Activated naive CD4-positive, alpha-beta T cell treated with anti-CD3 and anti-CD28 coated beads for 36 hours (primary cell): ENCODE measurements around the gene IPO4. TPM values are rescaled to one million over a fixed set of nuclear protein-coding genes. Genes with fewer than 3 reads are reported as not detected.
"Not testable (repeated sequence)": the region's sequence is repeated elsewhere in the genome, so short reads cannot be mapped to it uniquely, and the experiment has no call there.

Experiments
- CTCF ChIA-PET: fragments of 350-600 bp; sonication (Branson Sonifier 250); formaldehyde crosslinking; loops from one replicate; lab custom pipeline; 2021; ENCODE audit warnings: antibody characterized with exemption; lab: Charles Lee
- DNase-seq: peaks from one replicate; pipeline ENCODE4 v3.0.0-alpha.2; 2020
- H3K27ac Mint-ChIP-seq: one replicate; pipeline ENCODE4 v1.8.0; 2021; ENCODE audit warnings: mild to moderate bottlenecking, mixed read lengths
- H3K27me3 Mint-ChIP-seq: one replicate; pipeline ENCODE4 v1.8.0; 2021; ENCODE audit warnings: low read depth, mixed read lengths
- H3K36me3 Mint-ChIP-seq: one replicate; pipeline ENCODE4 v1.8.0; 2021; ENCODE audit warnings: low read depth, mixed read lengths
- H3K4me1 Mint-ChIP-seq: one replicate; pipeline ENCODE4 v1.8.0; 2021; ENCODE audit warnings: low read depth, mixed read lengths
- H3K4me3 Mint-ChIP-seq: one replicate; pipeline ENCODE4 v1.8.0; 2021; ENCODE audit warnings: mild to moderate bottlenecking, moderate library complexity, mixed read lengths
- H3K9me3 Mint-ChIP-seq: one replicate; pipeline ENCODE4 v1.8.0; 2021; ENCODE audit warnings: mixed read lengths
- intact Hi-C: fragments of 100-400 bp; cut with micrococcal nuclease; formaldehyde crosslinking; loops from one replicate; pipeline ENCODE4 v1.15.1; 2023
- total RNA-seq, 2 experiments: library from RNA; stranded (reverse); gene quantifications; one replicate each; pipeline ENCODE4 v1.2.3, GENCODE V29; 2021

IPO4 gene
- total RNA-seq, 2 experiments from 2014 or later = 64.2 to 74.5 TPM

DNA sequence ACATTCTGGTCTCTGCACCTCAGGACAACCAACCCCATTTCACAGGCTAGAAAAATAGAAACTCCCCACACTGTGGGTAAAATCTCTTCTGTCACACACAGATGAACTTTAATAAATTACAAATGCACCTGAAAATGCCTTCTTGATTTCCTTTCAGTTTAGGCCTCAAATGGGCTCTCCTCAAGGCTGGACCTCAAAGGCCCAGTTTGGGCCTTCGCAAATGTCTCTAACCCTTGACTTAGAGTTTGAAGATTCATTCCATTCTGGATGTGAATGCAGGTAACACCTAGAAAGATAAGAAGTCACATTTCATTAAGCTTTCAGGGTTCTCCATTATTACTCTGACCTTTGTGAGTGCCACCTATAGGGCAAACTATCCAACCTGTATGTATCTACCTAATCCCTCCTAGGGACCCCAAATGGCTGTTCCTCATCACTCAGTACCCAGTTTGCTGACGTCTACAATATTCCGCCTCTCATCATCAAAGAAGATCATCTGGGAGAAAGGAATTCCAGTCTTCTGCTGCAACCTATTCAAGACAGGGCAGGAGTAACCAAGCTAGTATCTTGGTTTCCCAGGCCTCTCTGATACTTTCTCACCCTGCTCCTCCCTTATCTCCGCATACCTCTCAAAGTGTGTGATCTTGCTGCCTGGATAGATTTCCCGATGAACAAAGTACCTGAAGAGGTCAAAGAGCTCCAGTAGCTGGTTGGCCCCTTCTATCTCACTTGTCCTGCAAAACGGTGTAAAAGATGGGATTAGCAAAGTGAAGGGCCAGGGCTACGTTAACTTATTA is 25.4 kb upstream of the IPO4 start:
- Mint-ChIP-seq H3K36me3 (peaks cover 27% of the 10 kb centered on the region), H3K9me3 (no peaks in the 10 kb centered on the region), H3K4me3 (peak overlapping the region; percentile 92), H3K27me3 (no peaks in the 10 kb centered on the region), H3K27ac (peak overlapping the region; percentile 96), H3K4me1 (peaks cover 51% of the 10 kb centered on the region)
- CTCF ChIA-PET = interaction anchor here (0.6 to 6.8 kb wide), 12 partner anchors 10 to 570 kb away, joined by 3 to 64 read pairs (median 5); partner anchors contain the start of genes CIDEB, IRF9, LTB4R2 and TINF2
- intact Hi-C loops = loop anchor here (1.0 to 10.0 kb wide), 13 partner anchors 18 to 461 kb away; partner anchors contain the start of genes DCAF11, DHRS1, EMC9 and GMPR2
- DNase-seq = no peak

DNA sequence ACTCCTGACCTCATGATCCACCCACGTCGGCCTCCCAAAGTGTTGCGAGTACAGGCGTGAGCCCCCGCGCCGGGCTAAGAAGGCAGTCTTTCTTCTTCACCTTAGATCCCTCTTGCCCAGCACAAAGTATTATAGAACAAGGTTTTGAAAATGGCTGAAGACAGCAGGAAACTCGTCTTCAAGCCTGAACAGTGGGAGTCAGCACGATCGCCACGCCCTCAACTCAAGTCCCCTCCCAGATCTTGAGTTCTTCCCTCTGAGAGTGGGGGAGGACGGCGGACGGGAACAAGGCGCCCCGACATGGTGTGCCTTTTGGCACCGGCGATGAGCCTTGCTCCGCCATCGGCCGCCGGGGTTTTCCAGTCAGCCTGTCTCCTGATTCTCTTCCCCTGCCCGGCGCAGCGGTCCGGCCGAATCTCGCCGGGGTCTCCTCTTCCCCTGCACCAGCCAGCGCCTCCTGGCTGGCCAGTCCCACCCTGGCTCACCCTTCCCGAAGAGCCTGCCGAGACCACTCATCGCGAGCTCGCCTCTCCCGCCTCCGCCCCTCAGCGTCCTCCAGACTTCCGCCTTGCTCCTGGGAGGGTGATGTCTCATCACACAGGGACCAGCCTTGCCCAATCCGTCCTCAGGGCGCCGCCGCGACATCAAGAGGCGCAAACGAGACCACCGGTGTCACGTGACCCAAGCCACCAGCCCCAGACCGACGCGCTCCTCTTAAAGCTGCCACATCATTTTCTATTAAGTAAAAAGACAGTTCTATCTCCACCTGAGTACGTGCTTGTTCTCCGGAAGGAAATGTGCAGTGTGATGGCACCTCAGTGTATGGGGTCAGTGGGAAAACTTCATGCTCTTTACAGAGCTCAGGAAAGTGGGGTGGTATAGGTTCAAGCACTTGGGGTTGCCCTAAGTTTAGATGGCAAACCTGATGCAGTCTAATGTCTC is 24.6 kb upstream of the IPO4 start, which contains the start of gene CHMP4A:
Gene CHMP4A (minus strand): TSS at position 565 of the 942 bp plus-strand sequence. CDS start 49 bp downstream, at position 516.
- Mint-ChIP-seq H3K36me3 (peaks cover 28% of the 10 kb centered on the region), H3K9me3 (no peaks in the 10 kb centered on the region), H3K4me3 (peak within 1 kb of the TSS; percentile 92), H3K27ac (peak within 1 kb of the TSS; percentile 96), H3K4me1 (peaks cover 51% of the 10 kb centered on the region), H3K27me3 (no peaks in the 10 kb centered on the region)
- CTCF ChIA-PET = interaction anchor here (0.6 to 6.8 kb wide), 11 partner anchors 18 to 218 kb away, joined by 3 to 64 read pairs (median 6); partner anchors contain the start of genes CIDEB, IRF9, LTB4R2 and TINF2
- intact Hi-C loops = loop anchor here (1.0 to 10.0 kb wide), 13 partner anchors 18 to 462 kb away; partner anchors contain the start of genes DCAF11, DHRS1, EMC9 and GMPR2
- peak; percentile 98 for DNase-seq

DNA sequence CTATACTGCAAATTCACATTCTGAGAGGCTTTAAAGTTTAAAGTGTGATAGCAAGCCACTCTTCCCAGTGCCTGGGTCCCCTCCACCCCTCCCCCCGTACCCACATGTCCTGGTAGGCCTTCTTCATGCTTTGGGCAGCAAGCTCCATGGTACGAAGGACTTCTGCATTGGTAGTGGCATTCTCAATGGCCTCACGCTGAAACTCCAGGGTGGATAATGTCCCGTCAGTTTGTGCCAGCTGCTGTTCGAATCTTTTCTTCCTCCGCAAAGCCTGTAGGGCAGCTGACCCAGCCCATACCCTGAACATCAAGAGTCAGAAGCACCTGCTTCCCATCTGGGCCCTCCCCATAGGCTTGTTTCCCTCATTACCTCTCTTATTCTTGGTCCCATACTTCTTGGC is 22.7 kb upstream of the IPO4 start:
- Mint-ChIP-seq H3K36me3 (peaks cover 45% of the 10 kb centered on the region), H3K27me3 (no peaks in the 10 kb centered on the region), H3K27ac (peak overlapping the region; percentile 96), H3K4me1 (peaks cover 60% of the 10 kb centered on the region), H3K4me3 (no peak overlapping the region), H3K9me3 (no peaks in the 10 kb centered on the region)
- CTCF ChIA-PET = interaction anchor here (0.7 to 6.8 kb wide), 3 partner anchors 35 to 96 kb away, joined by 3 to 64 read pairs (median 5); partner anchors contain the start of gene CIDEB
- DNase-seq = no peak
- intact Hi-C loops = loop anchor here (10.0 kb wide), 1 partner anchor 463 kb away; no protein-coding TSS in a partner anchor

DNA sequence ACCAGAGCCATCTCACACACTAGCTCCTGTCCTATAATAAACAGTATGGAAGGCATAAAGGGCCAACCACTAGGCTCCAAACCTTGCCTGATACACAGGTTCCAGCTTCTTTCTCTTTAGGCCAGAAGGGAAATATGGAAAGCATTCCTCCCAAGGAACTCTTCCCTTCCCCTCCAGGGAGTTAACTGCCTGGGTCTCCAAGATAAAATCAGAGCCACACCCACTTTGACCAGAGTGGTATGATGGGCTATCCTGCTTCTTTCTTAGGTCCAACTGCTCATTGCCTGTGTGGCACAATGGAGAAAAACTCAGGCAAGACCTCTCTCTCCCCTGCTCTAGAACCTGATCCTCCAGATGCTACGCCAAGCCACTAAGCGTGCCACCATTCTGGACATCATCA is 19.0 kb upstream of the IPO4 start:
- Mint-ChIP-seq H3K4me3 (no peak overlapping the region), H3K36me3 (peaks cover 58% of the 10 kb centered on the region), H3K27me3 (no peaks in the 10 kb centered on the region), H3K27ac (no peak overlapping the region), H3K4me1 (peaks cover 31% of the 10 kb centered on the region), H3K9me3 (peaks cover 5% of the 10 kb centered on the region)
- intact Hi-C loops = no loop called here
- CTCF ChIA-PET = interaction anchor here (1.2 to 2.1 kb wide), 2 partner anchors 8 to 224 kb away, joined by 4 to 5 read pairs; partner anchors contain the start of gene MDP1
- DNase-seq = no peak

- peak overlapping the region; percentile 13 for H3K27ac Mint-ChIP-seq
- intact Hi-C loops = no loop called here
Measured at GRCh38 chr14:24207104-24207551, 18.5 kb upstream of the IPO4 start.

DNA sequence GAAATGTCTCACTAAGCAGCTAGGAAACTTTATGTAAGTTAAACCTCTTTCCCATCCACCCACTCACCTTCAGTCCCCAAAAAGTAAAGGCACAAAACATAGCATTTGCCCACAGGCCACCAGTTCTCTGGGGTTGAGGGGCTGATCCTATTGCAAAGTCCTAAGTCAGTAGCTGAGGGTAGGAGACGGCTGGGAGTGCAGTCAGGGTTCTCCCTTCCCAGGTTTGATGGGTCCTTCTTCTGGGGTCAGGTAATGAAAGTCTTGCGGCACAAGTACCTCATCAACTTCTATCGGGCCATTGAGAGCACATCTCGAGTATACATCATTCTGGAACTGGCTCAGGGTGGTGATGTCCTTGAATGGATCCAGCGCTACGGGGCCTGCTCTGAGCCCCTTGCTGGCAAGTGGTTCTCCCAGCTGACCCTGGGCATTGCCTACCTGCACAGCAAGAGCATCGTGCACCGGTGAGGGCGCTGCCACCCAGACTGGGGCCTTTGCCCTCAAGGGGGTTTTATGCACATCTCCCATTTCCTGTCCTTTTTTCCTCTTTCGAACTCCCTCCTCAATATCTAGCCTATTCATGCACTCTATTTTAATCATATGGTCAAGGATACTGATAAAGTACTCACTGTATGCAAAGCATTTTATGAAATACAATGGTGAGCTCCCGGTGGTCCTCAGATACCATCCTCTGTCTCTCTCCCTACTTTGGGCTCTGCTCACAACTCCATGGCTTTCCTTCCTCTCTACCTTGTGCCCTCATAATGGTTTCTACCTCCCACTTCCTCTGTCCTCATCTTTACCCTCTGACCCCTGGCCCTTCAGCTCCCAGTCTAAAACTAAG is 17.9 kb upstream of the IPO4 start:
- DNase-seq = no peak
- Mint-ChIP-seq H3K4me3 (no peak overlapping the region), H3K9me3 (peaks cover 7% of the 10 kb centered on the region), H3K4me1 (peaks cover 25% of the 10 kb centered on the region), H3K27me3 (no peaks in the 10 kb centered on the region), H3K36me3 (peaks cover 61% of the 10 kb centered on the region), H3K27ac (peak overlapping the region; percentile 13)
- CTCF ChIA-PET = interaction anchor here (0.7 to 2.1 kb wide), 4 partner anchors 9 to 225 kb away, joined by 3 to 5 read pairs (median 4); partner anchors contain the start of genes CIDEB and MDP1
- intact Hi-C loops = no loop called here

More at GRCh38 chr14:24207104-24207551, 18.5 kb upstream of the IPO4 start:
- CTCF ChIA-PET = interaction anchor here (1.2 to 2.1 kb wide), 2 partner anchors 9 to 225 kb away, joined by 4 to 5 read pairs; partner anchors contain the start of gene MDP1
- Mint-ChIP-seq H3K9me3 (peaks cover 7% of the 10 kb centered on the region), H3K36me3 (peaks cover 59% of the 10 kb centered on the region), H3K27me3 (no peaks in the 10 kb centered on the region), H3K4me3 (no peak overlapping the region), H3K4me1 (peaks cover 29% of the 10 kb centered on the region)
- DNase-seq = no peak

GRCh38 chr14:24204163-24205146 is 15.8 kb upstream of the IPO4 start:
- Mint-ChIP-seq H3K27ac (no peak overlapping the region), H3K36me3 (peaks cover 58% of the 10 kb centered on the region), H3K27me3 (no peaks in the 10 kb centered on the region), H3K9me3 (peaks cover 7% of the 10 kb centered on the region), H3K4me1 (peaks cover 21% of the 10 kb centered on the region), H3K4me3 (no peak overlapping the region)
- intact Hi-C loops = no loop called here
- CTCF ChIA-PET = no interaction called here
- DNase-seq = no peak

DNA sequence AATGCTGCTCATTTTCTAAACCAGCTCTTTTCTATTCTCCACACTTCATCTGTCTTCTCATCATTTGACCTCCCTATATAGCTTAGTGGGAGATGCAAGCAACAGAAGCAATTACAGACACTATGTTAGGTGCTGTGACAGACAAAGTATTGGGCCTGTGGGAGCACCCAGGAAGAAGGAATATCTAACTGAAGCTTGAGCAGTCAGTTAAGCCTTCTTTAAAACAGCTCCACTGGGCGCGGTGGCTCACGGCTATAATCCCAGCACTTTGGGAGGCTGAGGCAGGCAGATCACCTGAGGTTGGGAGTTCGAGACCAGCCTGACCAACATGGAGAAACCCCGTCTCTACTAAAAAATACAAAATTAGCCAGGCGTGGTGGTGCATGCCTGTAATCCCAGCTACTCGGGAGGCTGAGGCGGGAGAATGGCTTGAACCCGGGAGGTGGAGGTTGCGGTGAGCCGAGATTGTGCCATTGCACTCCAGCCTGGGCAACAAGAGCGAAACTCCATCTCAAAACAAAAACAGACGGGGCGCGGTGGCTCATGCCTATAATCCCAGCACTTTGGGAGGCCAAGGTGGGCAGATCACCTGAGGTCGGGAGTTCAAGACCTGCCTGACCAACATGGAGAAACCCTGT is 14.8 kb upstream of the IPO4 start:
- peaks cover 30% of the 10 kb centered on the region for H3K4me1 Mint-ChIP-seq
- intact Hi-C loops, H3K27ac Mint-ChIP-seq, H3K4me3 Mint-ChIP-seq, DNase-seq, H3K9me3 Mint-ChIP-seq, H3K27me3 Mint-ChIP-seq: not testable (repeated sequence)
- H3K36me3 Mint-ChIP-seq = peaks cover 66% of the 10 kb centered on the region
- CTCF ChIA-PET = interaction anchor here (0.7 kb wide), 1 partner anchor 39 kb away, joined by 3 read pairs; the partner anchor contains the start of gene TINF2

GRCh38 chr14:24202538-24202937 is 13.9 kb upstream of the IPO4 start:
- H3K27ac Mint-ChIP-seq, H3K9me3 Mint-ChIP-seq, H3K27me3 Mint-ChIP-seq, intact Hi-C loops, H3K4me3 Mint-ChIP-seq, DNase-seq: not testable (repeated sequence)
- CTCF ChIA-PET = interaction anchor here (0.7 kb wide), 1 partner anchor 40 kb away, joined by 3 read pairs; the partner anchor contains the start of gene TINF2
- H3K4me1 Mint-ChIP-seq = peaks cover 32% of the 10 kb centered on the region
- peaks cover 60% of the 10 kb centered on the region for H3K36me3 Mint-ChIP-seq
